HG02938 (cell line): Measurements from ENCODE around the gene IMPACT.
A peak's percentile ranks its signal among the peaks of the same experiment; 100 is the strongest.

Source experiments
- ATAC-seq: cut with Tn5 transposase; IDR thresholded peaks from one replicate; pipeline ENCODE4 v1.9.1; 2021; ENCODE audit warnings: mild to moderate bottlenecking, moderate library complexity; ENCODE audit not compliant: unreplicated experiment

IMPACT gene, protein sequence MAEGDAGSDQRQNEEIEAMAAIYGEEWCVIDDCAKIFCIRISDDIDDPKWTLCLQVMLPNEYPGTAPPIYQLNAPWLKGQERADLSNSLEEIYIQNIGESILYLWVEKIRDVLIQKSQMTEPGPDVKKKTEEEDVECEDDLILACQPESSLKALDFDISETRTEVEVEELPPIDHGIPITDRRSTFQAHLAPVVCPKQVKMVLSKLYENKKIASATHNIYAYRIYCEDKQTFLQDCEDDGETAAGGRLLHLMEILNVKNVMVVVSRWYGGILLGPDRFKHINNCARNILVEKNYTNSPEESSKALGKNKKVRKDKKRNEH

GRCh38 chr18:24426398-24427294 is at the start of gene IMPACT:
TSS of gene IMPACT (plus strand) at chr18:24426670. CDS start at chr18:24426757, 87 bp downstream.
- peak; percentile 75 for ATAC-seq

DNA sequence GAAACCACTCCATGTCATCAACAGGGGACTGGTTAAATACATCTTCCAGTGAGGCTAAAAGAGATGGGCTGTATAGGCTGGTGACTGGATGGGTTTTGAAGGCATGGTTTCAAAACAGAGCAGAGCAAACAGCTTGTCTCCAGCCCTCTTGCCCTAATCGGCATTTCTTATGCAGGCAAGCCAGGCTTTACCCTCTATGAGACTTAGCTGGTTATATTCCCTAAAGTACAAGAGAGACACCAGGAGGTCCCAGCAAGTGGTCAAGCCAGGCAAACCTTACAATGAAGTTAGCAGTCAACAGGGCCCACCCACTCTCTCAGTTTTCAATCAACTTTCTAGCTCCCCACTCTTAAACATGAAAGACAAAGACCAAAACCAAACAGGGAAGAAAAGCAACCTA is 47.9 kb upstream of the IMPACT start:
- ATAC-seq = no peak

DNA sequence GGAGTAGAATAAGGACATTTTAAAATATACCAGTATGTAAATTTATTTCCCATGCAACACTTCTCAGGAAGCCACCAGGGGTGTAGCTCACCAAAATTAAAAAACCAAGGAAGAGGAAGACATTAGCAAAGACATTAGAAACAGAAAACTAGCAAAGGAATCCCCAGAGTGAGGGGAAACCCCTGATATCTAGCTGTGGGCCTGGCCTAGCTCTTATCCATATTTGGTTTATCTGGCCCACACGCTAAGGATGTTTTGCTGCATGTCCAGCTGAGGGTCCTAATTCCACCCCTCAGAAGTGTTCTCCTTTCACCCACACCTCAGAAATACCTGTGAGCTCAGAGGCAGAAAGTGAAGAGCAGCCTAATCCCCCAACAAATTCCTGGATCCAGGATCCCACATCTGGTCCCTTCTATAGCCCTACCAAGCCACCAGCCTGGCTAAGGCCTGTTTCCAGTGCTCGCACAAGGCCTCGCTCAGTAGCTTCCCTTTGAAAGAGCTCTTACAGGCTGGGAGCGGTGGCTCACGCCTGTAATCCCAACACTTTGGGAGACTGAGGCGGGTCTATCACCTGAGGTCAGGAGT is 46.2 kb upstream of the IMPACT start:
- ATAC-seq = no peak

DNA sequence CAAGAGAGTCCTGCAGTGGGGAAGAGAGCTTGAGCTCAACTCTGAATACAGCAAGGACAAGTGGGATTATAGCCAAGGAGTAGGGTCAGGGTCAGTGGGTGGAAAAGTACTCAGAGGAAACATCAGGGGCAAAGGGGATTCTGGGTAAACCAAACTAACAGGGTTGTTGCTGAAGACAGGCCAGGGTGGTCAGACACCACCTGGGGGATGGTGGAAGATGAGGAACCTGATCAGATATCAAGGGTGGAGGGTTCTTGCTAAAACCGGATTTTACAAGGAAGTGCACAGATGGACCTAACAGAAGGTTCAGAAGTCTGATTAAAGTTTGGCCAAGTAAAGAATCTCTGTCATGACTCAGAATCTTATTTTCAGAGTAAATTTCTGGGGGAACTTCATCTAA is 45.3 kb upstream of the IMPACT start:
- no peak for ATAC-seq

DNA sequence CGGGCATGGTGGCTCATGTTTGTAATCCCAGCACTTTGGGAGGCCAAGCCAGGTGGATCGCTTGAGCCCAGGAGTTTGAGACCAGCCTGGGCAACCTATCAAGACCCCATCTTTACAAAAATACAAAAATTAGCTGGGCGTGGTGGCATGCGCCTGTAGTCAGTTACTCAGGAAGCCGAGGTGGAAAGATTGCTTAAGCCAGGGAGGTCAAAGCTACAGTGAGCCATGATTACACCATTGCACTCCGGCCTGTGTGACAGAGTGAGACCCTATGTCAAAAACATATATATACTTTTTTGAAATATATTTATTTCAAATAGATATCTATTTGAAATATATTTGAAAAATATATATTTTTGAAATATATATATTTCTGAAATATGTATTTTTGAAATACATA is 39.8 kb upstream of the IMPACT start:
- ATAC-seq = no peak

DNA sequence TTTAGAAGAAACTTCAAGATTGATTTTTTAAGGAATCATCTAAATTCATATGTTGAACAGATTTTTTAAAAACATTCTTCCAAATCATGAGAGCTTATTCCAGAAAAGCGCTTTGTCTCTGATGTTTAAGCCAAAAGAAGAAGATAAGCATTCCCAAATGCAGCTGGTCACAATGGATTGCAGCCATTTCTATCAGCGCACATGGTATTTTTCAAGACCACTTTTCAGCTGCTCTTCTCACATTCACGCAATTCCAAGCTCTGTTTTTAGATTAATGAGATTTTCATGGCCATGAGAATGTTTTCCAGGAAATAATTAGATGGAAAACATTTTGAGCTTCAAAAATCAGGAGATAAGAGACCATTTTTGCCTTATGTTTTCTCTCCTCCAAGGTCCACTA is 37.5 kb upstream of the IMPACT start:
- ATAC-seq = no peak

DNA sequence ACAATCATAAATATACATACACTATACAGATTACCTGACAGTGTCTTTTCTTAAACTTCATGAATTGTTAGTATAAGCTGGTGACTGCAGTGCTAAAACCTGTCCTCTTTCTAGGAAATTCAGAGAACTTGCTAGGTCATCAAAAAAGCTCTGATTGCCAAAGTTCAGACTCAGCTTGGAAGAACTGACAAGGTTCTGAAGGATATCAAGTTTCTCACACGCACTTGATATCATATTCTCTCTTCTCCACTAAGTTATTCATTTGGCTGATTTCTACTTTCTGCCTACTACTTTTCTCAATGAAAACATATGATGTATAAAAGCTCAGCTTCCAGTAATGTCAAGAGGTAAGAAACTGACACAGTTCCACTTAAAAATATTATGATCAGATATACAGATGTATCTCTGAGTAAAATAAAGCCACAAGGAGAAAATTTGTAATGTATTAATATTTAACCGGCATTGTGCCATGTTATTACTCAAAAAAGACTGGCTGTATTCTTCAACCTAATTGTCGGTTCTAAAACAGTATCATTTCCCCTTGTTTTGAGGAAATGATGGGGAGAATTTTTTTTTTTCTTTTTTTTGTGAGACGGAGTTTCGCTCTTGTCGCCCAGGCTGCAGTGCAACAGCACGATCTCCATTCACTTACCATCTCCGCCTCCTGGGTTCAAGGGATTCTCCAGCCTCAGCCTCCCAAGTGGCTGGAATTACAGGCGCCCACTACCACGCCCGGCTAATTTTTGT is 31.2 kb upstream of the IMPACT start:
- ATAC-seq = no peak

DNA sequence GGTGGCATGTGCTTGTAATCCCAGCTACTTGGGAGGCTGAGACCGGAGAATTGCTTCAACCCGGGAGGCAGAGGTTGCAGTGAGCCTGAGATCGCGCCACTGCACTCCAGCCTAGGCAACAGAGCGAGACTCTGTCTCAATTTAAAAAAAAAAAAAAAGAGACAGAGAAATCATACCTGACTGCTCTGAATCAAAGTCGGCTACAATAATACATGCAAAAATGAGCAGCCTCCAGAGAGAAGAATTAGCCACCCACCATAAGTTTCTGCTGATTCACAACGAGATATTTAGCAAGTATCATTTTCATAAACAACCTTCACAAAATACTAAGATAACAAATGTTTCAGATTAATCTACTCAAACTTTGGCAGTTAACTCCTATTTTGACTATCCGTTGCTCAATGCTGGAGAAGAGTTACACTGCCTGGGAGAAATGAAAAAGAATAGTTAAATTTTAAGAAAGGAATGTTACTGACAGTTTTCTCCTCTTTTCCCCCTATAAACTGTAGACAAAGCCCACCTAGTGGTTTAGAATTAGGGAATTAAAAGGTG is 30.3 kb upstream of the IMPACT start:
- ATAC-seq = no peak

- no peak for ATAC-seq
Measured at GRCh38 chr18:24397131-24397693, 29.3 kb upstream of the IMPACT start.

GRCh38 chr18:24397694-24398368 is 28.6 kb upstream of the IMPACT start, which contains the start of gene OSBPL1A:
TSS of gene OSBPL1A (minus strand) at chr18:24397824. CDS start at chr18:24377533, 20,291 bp downstream.
- no peak for ATAC-seq

DNA sequence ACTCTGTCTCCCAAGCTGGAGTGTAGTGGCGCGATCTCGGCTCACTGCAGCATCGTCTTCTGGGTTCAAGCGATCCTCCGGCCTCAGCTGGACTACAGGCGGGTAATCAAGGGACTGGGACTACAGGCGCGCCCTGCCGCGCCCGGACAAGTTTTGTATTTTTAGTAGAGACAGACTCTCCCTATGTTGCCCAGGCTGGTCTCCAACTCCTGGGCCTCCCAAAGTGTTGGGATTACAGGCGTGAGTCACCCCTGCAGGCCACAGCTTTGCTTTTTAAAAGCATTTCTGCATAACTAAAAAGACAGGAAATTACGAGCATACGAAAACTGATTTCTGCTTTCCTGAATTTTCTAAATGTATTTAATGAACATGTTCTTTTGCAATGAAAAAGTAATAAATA is 27.9 kb upstream of the IMPACT start:
- ATAC-seq = no peak

GRCh38 chr18:24400587-24400986 is 25.9 kb upstream of the IMPACT start:
- ATAC-seq = no peak

- ATAC-seq = no peak
Measured at GRCh38 chr18:24402209-24402785, 24.2 kb upstream of the IMPACT start.

- ATAC-seq = no peak
Measured at GRCh38 chr18:24403076-24403475, 23.4 kb upstream of the IMPACT start.

DNA sequence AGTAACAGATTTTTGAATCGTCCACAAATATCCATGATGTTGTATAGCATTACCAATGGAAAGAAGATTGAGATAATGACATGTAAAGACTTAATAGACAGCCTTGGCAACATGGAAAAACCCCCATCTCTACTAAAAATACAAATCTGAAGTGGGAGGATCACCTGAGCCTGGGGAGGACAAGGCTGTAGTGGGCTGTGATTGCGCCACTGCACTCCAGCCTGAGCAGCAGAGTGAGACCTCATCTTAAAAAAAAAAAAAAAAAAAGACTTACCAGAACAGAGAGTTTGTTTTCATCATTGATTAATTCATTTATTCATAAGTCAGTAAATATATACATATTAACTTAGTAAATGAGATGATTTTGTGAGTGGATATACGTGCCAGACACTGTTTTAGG is 21.9 kb upstream of the IMPACT start:
- no peak for ATAC-seq

DNA sequence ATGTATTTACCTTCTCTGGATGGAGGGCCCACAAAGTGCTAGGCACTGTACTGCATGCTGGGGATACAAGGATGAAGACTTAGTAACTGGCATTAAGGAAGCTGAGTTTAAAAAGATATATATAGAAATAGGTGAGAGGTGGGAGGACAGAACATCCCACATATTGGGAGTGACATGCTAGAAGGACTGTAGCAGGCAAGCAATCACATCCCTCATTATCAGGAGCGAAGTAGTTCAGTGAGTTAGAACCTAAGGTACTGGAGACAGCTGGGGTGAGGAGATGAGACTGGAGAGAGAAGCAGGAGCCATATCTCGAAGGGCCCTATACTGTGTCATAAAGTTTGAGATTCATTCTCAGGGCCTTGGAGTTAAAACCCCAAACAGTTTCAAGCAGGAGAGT is 18.0 kb upstream of the IMPACT start:
- no peak for ATAC-seq

GRCh38 chr18:24413148-24413547 is 13.3 kb upstream of the IMPACT start:
- no peak for ATAC-seq

DNA sequence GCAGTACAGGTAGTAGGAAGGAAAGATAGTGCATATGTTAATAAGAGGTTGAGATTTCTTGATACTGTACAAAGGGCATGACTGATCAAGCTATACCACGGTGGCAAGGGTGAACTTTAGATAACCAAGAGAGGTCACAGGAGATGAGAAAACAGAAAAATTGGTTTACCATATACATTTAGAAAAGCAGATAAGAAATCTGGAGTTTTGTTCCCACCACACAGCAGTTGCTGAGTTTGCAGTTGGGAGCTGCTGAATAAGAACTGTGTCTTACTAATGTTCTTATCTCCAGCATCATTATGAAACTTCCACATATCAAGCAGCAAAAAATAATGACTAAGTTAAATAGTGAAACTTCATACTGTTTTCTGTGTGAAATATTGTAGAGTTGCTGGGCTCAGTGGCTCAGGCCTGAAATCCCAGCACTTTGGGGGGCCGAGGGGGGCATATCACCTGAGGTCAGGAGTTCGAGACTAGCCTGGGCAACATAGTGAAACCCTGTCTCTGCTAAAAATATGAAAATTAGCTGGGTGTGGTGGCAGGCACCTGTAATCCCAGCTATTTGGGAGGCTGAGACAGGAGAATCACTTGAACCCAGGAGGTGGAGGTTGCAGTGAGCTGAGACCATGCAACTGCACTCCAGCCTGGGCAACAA is 12.0 kb upstream of the IMPACT start:
- no peak for ATAC-seq

- ATAC-seq = no peak
Measured at GRCh38 chr18:24417480-24417879, 9.0 kb upstream of the IMPACT start.
